ENCODE measurements around the gene SLC15A4. TPM values are rescaled to one million over a fixed set of nuclear protein-coding genes. Genes with fewer than 3 reads are reported as not detected.

The SLC15A4 gene
- total and polyA plus RNA-seq, 9 of the 15 experiments (the other 6 are each of a cell fraction or from before 2014, with no cell fraction given) = 5.5 to 20.8 (median 10.1) TPM

- Histone ChIP-seq H3K4me1 (replicated peaks in 1 of 2; ENCODE audit: control insufficient read depth in 2 of 2, insufficient read depth in 2 of 2, low read length in 2 of 2) (no peaks in the 10 kb centered on the region), H3K4me2 (ENCODE audit: insufficient read depth, low read length) (no peak overlapping the region), H3K27me3 (ENCODE audit: control insufficient read depth in 2 of 2, insufficient read depth in 2 of 2, low read length in 2 of 2) (no peaks in the 10 kb centered on the region), H3K4me3 (no peak overlapping the region), H3K79me2 (ENCODE audit: control insufficient read depth, insufficient read depth, low read length) (peaks cover 6% of the 10 kb centered on the region; the same call in 2 of the 3 replicates), H3K36me3 (ENCODE audit: control insufficient read depth, insufficient read depth, low read length) (peaks cover 60% of the 10 kb centered on the region; the same call in 2 of the 3 replicates), H2AFZ (ENCODE audit: low read depth, low read length) (no peak overlapping the region), H3K9ac (ENCODE audit: insufficient read depth in 1 of 2, low read depth in 2 of 2, low read length in 2 of 2) (no peak overlapping the region), H3K27ac (ENCODE audit: extremely low read depth, low read depth, low read length) (no peak overlapping the region), H4K20me1 (replicated peaks; ENCODE audit: control insufficient read depth, insufficient read depth, low read length) (no peaks in the 10 kb centered on the region; the same call in 1 of the 2 replicates), H3K9me3 (replicated peaks; ENCODE audit: control insufficient read depth, insufficient read depth, low read depth, low read length) (no peaks in the 10 kb centered on the region), H3K9me1 (ENCODE audit: control insufficient read depth, insufficient read depth, low read length) (no peaks in the 10 kb centered on the region)
- FAIRE-seq (no peak), ATAC-seq (no peak), DNase-seq (ENCODE audit: extremely low read depth in 1 of 4, low spot score in 3 of 4) (no peak)
- intact Hi-C loops (cut with micrococcal nuclease) = no loop called here
- CTCF ChIA-PET (ENCODE audit: low intra/inter-chr PET ratio) = no interaction called here
- TF ChIP-seq SRSF7 (optimal IDR thresholded peaks at IDR 0.05; ENCODE audit: low read depth, low read length) (no peak), POLR2H (tag; IDR thresholded peaks at IDR 0.05; ENCODE audit: low read depth) (no peak), ZNF324 (CRISPR knock-in tag; IDR thresholded peaks at IDR 0.05) (no peak), ZNF444 (CRISPR knock-in tag; IDR thresholded peaks at IDR 0.05) (no peak), NCOA6 (IDR thresholded peaks at IDR 0.05) (no peak), TAF9B (IDR thresholded peaks at IDR 0.05; ENCODE audit: partially characterized antibody) (no peak), PML (IDR thresholded peaks at IDR 0.05; ENCODE audit: low read length) (no peak), ZNF584 (CRISPR knock-in tag; IDR thresholded peaks at IDR 0.05; ENCODE audit: low read depth) (no peak), BRD9 (IDR thresholded peaks at IDR 0.05; ENCODE audit: low read depth, partially characterized antibody) (no peak), NR1H2 (CRISPR knock-in tag; IDR thresholded peaks at IDR 0.05) (no peak), XRCC4 (IDR thresholded peaks at IDR 0.05; ENCODE audit: extremely low read depth, insufficient read depth, insufficient read length) (no peak), BMI1 (IDR thresholded peaks at IDR 0.05; ENCODE audit: low read length) (no peak), ZKSCAN8 (CRISPR knock-in tag; IDR thresholded peaks at IDR 0.05) (no peak), WHSC1 (IDR thresholded peaks at IDR 0.05; ENCODE audit: low read length) (no peak), FOXO4 (CRISPR knock-in tag; IDR thresholded peaks at IDR 0.05) (no peak), NBN (IDR thresholded peaks at IDR 0.05; ENCODE audit: low read depth) (no peak), PBX2 (CRISPR knock-in tag; IDR thresholded peaks at IDR 0.05; ENCODE audit: low read depth) (no peak), PBX2 (tag; conservative IDR thresholded peaks at IDR 0.05; ENCODE audit: low read depth) (no peak), DACH1 (IDR thresholded peaks at IDR 0.05; ENCODE audit: partially characterized antibody) (no peak), CCAR2 (IDR thresholded peaks at IDR 0.05; ENCODE audit: low read depth, low read length) (no peak)
- POLR2A ChIA-PET = interaction anchor here (0.6 kb wide), 1 partner anchor 1818 kb away, joined by 3 read pairs; no protein-coding TSS in a partner anchor
- 92% methylated on average over 8 of the region's 8 CpGs for WGBS (ENCODE audit: insufficient coverage, low coverage, missing lambda C conversion rate)
- no TSS peak for BruUV-seq (replicated peaks)
- in situ Hi-C loops (cut with MboI) = no loop called here
These were observed 19.0 kb downstream of the SLC15A4 start for GRCh38 chr12:128804762-128805161.
